C4-2B (cell line): Measurements from ENCODE around the gene OLFML2A.

Experiments used
- H3K27ac ChIP-seq: fragments of 450-650 bp; 2 replicates; pipeline ENCODE4 v1.5.1; 2017
- ZFX ChIP-seq: fragments of 450-650 bp; IDR thresholded peaks from 2 replicates; pipeline ENCODE4 v1.6.1; 2017
- TF ChIP-seq, protein P1 (sequence below): fragments of 450-650 bp; conservative IDR thresholded peaks from 2 replicates; pipeline ENCODE4 v1.5.1; 2017; ENCODE audit warnings: mild to moderate bottlenecking

OLFML2A gene

DNA sequence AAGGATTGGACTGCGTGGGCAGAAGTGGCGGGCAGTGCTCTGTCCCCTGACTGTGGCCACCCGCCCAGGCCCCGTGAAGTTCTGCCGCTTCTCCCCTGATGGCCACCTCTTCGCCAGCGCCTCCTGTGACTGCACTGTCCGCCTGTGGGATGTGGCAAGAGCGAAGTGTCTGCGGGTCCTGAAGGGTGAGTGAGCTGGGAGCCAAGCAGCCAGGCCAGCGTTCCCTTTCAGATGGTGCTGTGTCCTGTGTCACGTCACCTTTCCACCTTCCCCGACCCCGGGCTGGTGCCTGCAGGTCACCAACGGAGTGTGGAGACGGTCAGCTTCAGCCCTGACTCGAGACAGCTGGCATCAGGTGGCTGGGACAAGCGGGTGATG lies 78.6 kb downstream of the OLFML2A start:
- H3K27ac ChIP-seq: no peak overlapping the region
- TF ChIP-seq, protein P1, sequence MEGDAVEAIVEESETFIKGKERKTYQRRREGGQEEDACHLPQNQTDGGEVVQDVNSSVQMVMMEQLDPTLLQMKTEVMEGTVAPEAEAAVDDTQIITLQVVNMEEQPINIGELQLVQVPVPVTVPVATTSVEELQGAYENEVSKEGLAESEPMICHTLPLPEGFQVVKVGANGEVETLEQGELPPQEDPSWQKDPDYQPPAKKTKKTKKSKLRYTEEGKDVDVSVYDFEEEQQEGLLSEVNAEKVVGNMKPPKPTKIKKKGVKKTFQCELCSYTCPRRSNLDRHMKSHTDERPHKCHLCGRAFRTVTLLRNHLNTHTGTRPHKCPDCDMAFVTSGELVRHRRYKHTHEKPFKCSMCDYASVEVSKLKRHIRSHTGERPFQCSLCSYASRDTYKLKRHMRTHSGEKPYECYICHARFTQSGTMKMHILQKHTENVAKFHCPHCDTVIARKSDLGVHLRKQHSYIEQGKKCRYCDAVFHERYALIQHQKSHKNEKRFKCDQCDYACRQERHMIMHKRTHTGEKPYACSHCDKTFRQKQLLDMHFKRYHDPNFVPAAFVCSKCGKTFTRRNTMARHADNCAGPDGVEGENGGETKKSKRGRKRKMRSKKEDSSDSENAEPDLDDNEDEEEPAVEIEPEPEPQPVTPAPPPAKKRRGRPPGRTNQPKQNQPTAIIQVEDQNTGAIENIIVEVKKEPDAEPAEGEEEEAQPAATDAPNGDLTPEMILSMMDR: no peak
- no peak for TF ChIP-seq ZFX

DNA sequence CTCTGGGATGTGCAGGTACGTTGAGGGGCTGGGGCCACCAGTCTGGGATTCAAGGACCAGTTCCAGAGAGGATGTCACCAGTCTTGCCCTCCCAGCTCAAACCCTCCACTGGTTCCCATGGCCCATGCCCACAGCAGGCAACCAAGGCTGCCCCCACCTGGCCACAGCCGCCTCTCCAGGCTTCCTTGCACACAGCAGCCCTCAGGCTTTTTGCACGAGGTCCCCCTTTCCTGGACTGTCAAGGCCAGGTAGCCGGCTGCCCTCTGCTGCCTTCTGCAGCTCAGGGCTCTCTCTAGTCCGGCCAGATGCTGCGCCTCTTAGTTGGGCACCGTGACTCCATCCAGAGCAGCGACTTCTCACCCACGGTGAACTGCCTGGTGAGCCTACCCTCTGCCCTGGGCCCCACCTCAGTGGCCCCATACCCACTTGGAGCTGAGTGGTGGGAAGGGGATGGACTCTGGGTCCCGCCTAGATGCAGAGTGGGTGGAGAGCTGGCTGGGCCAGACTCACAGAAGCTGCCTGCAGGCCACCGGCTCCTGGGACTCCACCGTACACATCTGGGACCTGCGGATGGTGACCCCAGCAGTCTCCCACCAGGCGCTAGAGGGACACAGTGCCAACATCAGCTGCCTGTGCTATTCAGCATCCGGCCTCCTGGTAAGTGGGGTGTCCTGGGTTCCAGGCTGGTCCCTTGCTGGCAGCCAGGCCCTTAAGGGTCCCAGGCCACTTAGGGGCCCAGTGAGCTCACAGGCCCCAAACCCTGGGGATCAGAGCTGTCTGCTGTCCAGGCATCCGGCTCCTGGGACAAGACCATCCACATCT lies 79.2 kb downstream of the OLFML2A start:
- no peak for TF ChIP-seq ZFX
- TF ChIP-seq, protein P1: peak; percentile 56
- no peak overlapping the region for H3K27ac ChIP-seq

DNA sequence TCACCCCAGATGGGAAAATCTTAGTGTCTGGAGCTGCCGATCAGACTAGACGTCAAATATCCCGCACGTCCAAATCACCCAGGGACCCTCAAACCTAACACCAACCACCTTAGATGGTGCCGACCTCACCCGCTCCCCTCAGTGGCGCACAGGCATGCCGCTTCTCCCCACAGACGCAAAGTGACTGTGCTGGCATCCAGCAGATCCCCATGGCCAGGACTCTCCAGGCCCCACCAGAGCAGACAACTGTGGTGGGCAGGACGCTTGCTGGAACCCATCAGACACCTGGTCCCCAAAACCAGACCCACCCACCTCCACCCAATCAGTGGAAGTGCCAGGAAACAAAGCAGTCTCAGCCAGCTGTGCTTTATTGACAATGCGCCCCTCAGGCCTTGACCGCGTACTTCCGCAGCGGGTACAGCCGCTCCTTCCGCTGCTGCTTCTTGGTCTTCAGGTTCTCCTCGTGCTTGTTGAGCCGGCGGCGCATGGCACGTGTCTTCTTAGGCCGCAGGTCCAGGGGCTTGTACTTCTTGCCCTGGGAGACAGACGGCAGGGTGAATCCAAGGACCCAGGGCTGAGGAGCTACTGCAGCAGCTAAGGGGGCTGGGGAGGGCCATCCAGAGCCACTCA lies 80.7 kb downstream of the OLFML2A start:
- H3K27ac ChIP-seq: no peak overlapping the region
- TF ChIP-seq ZFX: no peak
- TF ChIP-seq, protein P1: no peak

DNA sequence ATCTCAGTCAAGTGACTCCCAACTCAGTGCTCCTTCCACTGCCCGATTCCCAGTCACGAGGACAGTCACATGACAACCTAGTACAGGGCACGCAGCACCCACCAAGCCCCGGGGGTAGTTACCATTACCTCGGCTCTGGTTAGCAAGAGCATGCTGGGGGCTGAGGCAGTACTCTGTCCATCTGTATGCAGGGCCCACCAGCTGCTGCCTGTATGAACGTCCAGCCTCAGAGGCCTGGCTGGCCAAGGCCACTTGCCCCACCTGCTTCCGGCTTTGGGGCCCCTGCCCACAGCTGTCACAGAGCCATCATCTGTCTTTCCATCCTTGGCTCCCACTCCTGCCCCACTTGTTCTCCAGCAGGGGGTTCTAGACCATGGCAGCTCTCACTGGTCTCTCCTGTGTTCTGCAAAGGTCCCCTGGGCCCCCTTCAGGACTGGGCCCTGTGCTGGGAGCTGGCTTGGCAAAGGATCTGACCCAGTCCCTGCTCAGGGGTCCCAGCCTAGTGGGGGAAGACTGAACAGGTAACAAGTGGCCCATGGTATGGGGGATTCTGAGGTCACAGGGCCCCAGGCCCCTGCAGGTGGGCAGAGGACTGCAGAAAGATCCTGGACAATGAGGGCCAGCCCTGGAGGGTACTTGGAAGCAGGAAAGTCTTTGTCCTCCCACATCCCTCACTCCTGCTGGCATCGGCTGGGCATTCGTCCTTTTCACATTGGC lies 81.6 kb downstream of the OLFML2A start:
- TF ChIP-seq ZFX: no peak
- TF ChIP-seq, protein P1: no peak
- no peak overlapping the region for H3K27ac ChIP-seq

DNA sequence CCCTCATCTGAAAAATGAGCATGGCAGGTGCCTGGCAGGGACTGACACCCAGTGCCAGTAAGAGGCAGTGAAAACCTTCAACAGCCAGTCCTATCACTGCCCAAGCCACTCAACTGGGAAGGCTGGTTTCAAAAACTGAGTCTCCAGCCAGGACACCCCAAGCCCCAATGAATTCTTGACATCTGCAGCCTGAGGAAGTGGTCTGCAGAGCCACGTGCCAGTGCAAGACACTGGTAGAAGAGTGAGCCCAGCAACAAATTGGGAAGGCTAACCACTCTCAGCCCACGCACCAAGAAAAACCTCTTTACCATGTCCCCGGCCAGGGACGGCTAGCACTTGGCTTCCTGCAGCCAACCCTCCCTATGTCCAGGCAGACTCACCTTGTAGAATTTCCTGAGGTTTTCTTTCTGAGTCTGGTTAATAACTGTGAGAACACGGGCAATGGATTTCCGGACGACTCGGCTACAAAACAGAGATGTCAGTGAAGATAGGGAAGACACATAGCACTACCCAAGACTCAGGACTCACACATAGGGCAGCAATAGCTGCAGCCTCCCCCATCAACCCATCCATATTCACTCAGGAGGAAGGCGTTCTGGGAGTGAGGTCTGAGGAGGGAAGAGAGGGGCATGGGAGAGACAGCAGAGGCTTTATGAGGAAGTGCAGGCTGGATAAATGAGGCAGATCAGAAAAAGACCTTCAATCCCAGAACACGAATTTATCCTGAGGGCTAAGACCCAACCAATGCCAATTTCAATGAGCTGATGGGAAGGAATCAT lies 83.1 kb downstream of the OLFML2A start:
- TF ChIP-seq, protein P1: no peak
- TF ChIP-seq ZFX: no peak
- H3K27ac ChIP-seq: peak overlapping the region; percentile 99

DNA sequence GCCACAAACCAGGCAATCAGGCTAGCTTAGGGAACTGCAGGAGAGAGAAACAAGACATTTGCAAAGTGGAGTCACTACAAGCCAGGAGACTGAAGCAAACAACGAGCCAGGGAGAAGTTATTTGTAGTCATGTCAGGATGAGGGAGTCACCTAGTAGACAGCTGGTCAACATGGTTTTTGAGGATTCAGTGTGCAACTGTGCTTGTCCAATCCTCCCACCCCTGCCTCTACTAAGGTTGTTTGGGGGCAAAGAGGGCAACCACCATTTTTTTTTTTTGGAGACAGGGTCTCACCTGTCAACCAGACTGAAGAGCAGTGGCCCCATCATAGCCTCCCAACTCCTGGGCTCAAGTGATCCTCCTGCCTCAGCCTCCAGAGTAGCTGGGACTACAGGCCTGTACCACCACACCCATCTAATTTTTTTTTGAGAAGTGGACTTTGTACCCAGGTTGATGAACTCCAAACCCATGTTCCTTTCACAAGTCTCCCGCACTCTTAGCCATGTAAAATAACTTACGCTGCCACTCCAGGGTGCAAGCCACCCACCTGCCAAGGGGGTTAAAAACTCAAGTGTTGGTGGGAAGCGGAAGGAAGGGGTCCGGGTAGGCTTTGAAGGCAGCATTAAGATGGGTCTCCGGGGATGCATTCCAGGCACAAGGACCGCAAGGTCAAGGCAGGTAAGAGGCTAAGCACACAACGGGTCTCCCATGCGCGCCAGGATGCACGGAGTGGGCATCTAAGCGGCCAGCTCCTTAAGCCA lies 83.8 kb downstream of the OLFML2A start:
- peak overlapping the region; percentile 99 for H3K27ac ChIP-seq
- TF ChIP-seq, protein P1: no peak
- no peak for TF ChIP-seq ZFX
